Colon (tissue), 2 donors: ENCODE results near the gene EFCAB14.
A peak's percentile ranks its signal among the peaks of the same experiment; 100 is the strongest.
"Not testable (repeated sequence)": the region's sequence is repeated elsewhere in the genome, so short reads cannot be mapped to it uniquely, and the experiment has no call there.

Source experiments
- FAIRE-seq: peaks from 2 replicates; lab custom pipeline; 2012; peaks lifted over from hg19 to GRCh38; lab: Jason Lieb, UNC
- donor health status: control.
- donor health status: control.

The EFCAB14 gene

DNA sequence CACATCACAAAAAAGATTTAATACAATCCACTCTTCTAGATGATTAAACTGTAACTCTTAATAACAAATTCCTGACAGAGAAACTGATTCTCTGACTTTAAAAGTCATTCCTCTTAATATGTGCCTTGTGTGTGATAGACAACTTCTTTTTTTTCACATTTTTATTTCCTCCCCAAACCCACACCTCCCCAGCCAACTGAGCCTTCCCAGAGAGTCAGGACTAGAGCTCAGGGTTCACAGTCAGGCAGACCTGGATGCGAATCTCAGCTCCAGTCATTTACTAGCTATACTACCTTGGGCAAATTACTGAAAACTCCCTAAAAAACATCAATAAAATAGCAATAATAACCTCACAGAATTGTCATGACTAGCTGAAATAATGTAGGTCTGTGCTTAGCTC, 64.9 kb downstream of the EFCAB14 start:
- no peak for FAIRE-seq

- FAIRE-seq = peak; percentile 24
Measured at GRCh38 chr1:46653405-46653958, 65.4 kb downstream of the EFCAB14 start.

DNA sequence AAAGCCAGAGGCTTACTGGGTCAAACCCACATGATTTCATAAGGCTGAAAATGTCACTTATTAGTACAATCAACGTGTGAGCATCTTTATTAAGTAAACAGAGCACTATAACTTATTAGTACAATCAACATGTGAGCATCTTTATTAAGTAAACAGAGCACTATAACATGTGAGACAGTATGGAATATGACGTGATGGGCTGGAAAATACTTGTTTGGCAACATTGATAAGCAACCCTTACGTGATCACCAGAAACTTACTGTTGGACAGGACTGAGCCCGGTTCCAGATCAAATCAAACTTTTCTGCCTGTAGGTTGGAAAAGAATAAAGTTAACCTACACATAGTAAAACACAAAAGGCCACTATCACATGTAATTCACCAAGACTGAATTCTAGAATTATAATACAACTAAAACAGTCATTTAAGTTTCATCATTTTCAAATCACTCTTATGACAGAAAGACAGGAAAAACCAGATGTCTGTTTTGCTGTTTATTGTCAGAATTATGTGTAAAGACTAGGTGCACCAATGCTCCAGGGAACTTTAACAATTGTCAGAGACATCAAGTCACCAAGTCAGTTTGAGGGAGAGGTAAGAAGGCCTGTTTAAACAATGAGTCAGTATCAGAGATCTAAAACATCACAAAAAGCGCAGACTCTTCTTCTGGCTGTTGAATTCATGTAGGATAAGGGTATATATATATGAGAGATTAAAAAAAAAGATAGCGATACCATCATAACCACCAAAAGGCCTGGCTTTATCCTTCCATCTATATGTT, 66.4 kb downstream of the EFCAB14 start:
- no peak for FAIRE-seq

DNA sequence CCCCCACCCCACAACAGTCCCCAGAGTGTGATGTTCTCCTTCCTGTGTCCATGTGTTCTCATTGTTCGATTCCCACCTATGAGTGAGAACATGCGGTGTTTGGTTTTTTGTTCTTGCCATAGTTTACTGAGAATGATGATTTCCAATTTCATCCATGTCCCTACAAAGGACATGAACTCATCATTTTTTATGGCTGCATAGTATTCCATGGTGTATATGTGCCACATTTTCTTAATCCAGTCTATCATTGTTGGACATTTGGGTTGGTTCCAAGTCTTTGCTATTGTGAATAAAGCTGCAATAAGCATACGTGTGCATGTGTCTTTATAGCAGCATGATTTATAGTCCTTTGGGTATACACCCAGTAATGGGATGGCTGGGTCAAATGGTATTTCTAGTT, 67.8 kb downstream of the EFCAB14 start:
- not testable (repeated sequence) for FAIRE-seq

DNA sequence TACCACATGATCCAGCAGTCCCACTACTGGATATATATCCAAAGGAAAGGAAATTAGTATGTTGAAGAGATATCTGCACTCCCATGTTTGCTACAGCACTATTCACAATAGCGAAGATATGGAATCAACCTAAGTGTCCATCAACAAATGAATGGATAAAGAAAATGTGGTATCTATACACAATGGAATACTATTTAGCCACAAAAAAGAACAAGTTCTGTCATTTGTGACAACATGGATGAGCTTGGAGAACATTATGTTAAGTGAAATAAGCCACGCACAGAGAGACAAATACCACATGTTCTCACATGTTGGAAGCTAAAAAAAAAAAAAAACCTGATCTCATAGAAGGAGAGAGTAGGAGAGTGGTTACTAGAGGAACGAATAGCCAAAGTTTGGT, 68.4 kb downstream of the EFCAB14 start:
- FAIRE-seq = no peak

DNA sequence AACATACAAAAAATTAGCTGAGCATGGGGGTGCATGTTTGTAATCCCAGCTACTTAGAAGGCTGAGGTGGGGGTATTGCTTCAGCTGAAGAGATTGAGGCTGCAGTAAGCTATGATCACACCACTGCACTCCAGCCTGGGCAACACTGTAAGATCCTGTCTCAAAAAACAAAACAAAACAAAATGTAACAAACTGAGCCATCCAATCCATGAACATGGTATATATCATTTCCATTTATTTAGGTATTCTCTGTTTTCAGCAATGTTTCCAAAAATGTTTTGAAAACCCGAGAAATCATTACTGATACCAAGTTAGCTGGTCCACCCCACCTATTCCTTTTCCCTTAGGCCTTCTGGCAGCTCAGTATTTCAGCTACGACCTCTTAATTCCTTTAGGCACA, 69.2 kb downstream of the EFCAB14 start:
- no peak for FAIRE-seq

DNA sequence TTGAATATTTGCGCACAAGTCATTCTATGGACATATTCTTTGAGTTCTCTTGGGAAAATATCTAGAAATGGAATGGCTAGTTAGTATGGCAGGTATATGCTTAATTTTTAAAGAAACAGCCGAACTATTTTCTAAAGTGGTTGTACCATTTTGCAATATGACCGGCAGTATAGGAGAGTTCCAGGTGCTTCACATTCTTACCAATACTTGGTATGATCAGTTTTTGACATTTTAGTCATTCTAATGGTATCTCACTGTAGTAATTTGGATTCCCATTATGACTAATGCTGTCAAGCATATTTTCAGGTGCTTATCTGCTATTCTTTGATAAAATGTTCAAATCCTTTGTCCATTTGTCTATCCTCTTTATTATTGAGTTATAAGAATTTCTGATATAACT, 71.3 kb downstream of the EFCAB14 start:
- no peak for FAIRE-seq

DNA sequence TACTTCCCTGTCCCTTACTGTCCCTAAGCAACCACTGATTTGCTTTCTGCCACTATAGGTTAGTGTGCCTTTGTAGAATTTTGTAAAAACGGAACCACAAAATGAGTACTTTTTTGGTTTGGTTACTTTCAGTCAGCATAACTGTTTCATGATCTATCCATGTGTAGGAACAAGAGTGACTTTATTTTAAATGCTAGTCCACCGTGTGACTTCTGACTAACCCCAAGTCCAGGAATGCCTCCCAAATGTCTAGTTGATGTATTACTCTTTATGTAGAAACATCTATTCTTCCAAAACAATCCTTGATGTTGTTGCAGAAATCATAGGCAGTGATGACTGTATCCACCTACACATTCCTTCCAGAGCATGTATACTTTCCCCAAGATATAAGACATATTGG, 72.1 kb downstream of the EFCAB14 start:
- no peak for FAIRE-seq

DNA sequence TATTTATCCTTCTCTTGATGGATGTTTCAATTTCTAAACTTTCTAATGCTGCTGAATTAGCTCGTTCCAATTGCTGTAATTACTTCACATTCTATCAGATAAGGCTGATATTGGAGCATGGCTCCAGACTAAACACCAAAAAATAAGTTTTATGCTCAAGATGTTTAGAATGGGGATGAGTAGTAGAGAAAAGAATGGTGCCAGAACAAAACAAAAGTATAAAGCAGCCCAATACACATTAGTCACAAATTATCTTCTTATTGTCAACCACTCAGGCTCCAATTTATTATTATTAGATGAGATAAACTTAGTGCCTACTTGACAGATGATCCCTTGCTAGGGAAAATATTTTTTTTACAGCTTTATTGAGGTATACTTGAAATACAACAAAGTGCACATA, 72.6 kb downstream of the EFCAB14 start:
- FAIRE-seq = no peak

- no peak for FAIRE-seq
Measured at GRCh38 chr1:46645815-46646214, 73.1 kb downstream of the EFCAB14 start.

GRCh38 chr1:46643368-46643775, 75.5 kb downstream of the EFCAB14 start:
- FAIRE-seq = no peak

DNA sequence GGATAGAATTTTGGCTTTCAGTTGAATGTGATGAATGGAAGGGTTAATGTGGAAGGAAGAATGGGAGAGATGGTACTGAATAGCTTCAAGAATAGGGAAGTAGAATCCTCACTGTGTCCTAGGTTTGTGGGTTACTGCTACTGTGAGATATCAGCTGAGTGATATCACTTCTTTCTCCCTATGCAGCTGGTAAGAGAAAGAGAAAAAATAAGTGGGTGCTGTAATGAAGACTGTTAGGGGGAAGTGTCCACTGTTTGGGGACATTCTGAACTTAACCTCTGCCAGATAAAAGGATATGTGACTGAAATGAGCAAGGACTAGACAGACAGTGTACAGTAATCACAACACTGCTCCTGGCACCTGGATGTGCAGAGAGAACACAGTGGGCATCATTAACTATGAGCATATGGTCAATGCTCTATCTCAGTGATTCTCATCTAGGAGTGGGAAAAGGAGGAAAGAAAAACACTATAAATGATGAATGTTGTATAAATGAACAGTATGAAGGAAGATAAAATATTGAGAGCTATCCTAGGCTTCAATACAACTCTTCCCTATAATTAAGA, 76.7 kb downstream of the EFCAB14 start:
- no peak for FAIRE-seq

DNA sequence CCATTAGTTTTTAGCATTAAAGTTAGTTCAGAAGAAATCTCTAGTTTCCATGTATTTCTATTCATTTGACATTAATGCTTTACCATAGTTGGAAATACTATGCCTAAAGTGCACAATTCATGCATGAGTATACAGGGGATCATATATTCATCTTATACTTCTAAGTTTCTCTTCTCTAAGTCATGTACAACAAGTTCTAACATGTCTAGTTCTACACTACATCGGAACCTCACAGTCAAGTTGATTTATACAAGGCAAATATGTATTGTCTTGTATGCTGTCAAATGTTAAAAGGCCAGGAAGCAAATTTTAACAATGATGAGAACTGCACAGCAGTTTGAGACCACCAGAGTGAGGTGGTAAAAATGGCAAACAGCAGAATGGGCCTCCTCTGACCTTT, 79.4 kb downstream of the EFCAB14 start:
- no peak for FAIRE-seq

DNA sequence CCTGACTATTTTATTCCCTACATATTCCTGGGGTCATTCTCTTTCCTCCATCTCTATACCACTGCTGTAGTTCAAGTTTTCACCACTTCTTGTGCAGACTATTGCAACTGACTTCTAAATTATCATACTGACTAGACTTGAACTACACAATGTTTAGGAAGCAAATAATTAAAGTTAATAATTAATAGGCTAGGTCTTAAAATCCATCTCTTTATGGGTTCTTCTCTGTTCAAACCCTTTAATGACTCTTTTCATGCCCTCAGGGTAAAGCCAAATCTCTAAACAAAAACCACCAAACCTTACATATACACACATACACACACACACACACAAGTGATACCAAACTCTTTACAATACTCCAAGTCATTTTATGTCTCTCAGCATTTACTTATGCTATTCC, 80.0 kb downstream of the EFCAB14 start:
- FAIRE-seq = no peak

GRCh38 chr1:46637444-46638083, 81.3 kb downstream of the EFCAB14 start:
- no peak for FAIRE-seq

DNA sequence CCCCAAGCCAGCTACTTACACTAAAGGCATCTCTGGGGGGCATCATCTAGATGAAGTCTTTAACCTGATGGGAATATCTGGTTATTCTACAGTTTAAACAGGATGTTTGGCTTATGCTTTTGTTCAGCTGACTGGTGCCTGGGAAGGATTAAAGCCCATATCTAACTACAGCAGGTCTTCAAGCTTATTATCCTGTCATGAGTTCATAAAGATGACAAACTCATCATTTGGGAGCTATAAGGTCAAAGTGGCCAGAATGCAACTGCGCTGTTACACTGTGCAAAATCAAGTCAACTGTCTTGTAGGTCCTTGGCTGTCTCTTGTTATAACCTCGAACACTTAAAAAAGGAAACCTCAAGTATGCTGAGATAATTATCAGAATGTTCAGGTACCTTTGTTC, 83.7 kb downstream of the EFCAB14 start:
- no peak for FAIRE-seq

DNA sequence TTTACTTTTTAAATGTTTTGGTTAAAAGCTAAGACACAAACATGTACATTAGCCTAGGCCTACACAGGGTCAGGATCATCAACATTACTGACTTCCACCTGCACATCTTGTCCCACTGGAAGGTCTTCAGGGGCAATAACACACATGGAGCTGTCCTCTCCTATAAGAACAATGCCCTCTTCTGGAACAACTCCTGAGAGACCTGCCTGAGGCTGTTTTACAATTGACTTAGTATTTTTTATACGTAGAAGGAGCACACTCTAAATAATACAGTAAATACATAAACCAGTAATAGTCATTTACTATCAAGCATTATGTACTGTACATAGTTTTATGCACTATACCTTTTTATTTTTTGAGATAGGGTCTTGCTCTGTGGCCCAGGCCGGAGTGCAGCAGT, 88.2 kb downstream of the EFCAB14 start:
- FAIRE-seq = no peak
